Fibroblast of skin of right quadriceps (primary cell): Measurements from ENCODE around the gene UXT.
"Not testable (repeated sequence)": the region's sequence is repeated elsewhere in the genome, so short reads cannot be mapped to it uniquely, and the experiment has no call there.

Experiments used
- DNase-seq: peaks from one replicate; pipeline ENCODE4 v3.0.0-alpha.2; 2013

UXT gene, protein sequence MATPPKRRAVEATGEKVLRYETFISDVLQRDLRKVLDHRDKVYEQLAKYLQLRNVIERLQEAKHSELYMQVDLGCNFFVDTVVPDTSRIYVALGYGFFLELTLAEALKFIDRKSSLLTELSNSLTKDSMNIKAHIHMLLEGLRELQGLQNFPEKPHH

DNA sequence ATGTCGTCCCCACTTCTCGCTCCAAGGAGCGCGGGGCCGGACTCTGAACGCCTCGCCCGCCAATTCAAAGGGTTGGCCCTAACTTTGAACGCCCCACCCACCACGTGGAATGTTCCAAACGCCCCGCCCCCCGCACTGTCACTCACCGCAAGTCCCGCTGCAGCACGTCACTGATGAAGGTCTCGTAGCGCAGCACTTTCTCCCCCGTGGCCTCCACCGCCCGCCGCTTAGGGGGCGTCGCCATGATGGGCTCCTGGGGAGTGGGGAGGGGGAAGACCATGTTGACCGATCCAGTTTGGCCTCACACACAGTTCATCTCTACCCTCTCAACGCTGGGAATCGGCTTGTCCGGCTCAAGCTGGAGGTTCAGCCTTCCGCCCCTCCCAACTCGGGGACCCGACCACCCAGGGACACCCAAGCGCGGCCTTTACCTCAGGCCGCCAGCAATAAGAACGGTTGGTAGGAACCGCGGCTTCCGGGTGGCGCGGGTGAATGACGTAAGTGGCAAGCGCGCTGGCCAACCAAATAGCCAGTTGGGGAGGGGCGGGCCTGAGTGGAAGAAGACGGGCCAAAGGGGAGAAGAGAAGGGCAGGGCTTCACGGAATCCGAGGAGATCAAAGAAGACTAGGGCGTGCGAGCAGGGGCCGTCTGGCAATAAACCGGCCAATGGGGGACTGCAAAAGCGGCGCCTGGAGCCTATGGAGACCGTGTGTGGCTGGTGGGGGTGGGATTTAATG is at the start of gene UXT:
Gene UXT (minus strand): TSS at position 497 of the 737 bp plus-strand sequence. CDS start 253 bp downstream, at position 244.
- peak; percentile 97 for DNase-seq

DNA sequence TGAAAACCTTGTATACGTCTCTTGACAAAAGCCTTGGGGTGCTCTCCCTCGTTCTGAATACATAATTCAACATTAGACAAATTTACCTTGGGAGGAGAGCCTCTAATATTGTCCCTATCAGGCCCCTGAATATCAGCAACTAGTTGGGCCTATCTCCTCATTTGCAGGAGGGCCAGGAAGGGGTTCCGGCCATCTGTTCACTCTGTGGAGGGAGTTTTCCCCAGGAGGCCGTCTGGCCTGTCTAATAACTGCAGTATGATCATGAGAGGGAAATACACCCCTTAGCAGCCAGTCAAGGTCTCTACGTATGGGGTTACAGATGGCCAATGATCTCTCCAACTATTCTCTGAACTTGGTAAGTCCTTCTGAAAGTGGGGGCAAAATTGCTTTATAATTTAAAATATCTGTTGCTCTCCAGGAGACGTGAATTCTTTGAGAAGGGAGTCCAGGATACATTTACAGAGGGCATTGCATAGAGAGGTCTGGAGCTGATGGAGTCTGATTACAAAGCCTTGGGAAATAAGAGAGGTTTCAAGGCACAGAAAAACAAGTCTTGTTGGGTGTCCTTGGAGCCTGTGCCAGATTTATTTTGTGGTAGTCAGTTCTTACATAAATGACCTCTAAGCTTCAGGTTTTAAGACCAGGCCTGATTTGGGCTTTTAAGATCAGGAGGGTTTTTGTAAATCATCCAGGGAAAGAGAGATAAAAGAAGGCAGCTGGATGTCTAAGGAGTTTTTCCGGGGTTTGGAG is 48.2 kb upstream of the UXT start:
- DNase-seq, result no peak

DNA sequence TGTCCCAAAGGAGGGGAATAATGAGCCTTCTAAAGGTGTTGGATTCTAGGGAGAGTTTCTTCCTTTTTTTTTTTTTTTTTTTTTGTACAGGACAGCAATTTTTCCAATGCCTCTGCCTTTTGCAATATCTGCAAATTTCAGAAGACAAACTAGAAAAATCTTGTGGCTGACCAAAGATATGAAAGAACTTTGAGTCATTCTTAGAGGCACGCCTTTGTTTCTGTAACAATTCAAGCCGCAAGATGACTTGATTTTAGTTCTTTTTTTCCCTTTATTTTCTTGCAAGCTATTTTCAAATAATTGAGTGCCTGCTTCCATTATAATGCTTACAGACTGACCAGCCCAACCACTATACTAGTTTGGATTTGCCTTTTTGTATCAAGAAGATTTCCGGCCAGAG is 47.6 kb upstream of the UXT start:
- DNase-seq, result peak; percentile 10

DNA sequence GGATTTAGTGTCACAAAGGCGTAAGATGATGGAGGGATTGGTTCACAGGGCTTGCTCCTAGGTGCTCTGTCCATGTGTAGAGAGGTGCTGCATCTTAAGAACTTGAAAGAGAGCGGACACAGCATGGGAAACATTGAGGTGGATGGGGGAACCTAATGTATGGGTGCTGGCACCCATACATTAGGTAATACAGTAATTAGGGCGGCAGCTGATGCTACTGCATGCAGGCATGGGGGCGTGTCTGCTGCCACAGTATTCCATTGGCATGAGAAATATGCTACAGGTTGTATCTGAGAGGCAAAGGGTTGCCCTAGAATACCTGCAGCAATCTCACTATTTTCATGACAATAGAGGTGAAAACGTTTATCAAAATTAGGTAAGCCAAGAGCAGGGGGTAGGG is 45.8 kb upstream of the UXT start:
- no peak for DNase-seq

DNA sequence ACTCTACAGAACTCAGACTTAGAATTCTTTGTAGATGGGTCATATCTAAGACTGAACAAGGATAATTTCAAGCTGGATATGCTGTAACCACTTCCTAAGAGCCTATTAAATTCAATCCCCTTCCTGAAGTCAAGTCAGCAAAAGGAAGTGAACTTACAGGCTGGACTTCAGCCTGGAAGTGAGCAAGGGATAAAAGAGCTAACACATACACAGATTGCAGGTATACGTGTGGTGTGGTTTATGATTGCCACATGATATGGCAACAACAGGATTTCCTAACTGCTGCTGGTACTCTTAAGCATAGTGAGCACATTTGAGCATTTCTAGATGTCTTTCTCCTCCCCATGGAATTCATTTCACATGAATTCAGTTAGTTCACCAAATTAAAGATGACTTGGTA is 38.2 kb upstream of the UXT start:
- no peak for DNase-seq

DNA sequence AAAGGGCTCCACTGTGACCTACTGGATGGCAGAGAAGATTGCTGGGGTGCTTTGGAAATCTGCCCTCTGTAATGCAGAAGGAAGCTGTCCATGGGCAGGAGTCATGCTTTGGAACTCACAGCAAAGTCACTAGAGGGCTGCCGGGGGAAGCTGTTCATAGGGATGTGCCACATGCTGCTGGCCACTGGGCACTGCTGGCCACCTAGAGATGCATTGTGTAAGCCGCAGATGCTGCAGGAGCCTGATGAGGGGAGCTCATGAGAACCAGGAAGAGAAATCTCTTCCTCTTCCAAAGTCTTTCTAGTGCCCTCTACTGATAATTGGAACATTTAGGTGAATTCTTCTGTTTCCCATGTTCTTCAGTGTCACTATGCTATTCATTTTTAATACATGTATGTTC is 31.2 kb upstream of the UXT start:
- peak; percentile 1 for DNase-seq

DNA sequence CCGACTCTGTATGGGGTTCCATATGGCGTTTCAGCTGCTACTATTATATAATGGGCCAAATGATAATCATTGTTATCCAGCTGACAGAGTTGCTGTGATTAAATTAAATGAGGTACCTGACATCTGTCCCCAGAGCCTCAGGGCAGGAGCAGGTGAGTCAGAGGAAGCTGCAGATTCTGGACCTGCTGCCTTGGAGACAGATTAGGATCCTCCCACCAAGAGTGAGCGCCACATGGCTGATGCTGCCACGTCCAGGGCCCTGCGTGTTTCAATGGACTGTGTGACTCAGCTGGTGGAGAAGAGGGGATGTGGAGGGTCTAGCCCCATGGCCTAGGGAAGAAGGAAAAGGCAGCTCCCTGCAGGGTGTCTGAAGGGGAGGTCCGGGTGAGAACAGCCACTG is 28.3 kb upstream of the UXT start:
- no peak for DNase-seq

DNA sequence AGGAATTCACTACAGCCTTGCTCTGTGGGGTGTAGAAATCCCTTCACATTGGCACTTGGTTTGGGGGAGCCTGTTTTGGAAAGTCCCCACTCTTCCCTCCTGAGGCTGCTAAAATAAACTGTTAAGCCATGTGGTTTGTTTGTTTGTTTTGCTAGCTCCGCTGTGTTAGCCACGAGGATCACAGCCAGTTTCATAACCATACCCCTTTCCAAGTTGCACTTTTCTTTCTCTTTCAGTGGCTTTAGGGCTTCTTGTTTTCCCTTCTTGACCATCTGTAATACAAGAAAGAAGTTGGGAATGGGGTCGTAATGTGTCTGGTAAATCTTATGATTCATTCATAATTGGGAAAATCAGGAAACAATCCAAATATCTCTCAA is 24.8 kb upstream of the UXT start:
- no peak for DNase-seq

DNA sequence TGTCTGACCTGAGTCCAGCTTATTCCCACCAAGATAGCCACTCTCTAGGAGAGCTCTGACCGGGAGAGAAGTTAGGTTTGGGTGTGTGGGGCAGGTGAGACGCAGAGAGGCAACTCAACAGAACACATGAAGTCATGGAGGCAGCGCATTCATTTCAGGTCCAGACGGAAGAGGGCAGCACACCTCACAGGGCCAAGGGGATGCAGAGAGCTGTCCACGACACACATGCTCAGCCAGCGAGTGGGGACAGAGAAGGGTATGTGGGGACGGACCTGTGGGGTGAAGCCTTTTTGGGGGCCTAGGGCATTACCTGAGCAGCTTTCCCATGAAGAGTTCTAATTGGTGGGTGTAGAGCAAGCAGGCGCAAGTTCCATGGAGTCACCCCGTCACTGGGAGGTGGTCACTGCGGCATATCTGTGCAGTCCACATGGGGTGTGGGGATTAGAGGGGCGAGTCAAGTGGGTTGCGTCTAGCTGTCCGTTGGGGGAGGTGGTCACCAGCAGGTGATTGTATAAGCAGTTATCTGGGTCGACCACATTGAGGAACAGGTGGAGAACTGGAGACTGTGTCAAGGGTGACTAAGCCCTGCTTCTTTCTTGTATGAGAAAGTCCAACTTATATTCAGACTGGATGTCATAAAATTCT is 24.3 kb upstream of the UXT start:
- no peak for DNase-seq

DNA sequence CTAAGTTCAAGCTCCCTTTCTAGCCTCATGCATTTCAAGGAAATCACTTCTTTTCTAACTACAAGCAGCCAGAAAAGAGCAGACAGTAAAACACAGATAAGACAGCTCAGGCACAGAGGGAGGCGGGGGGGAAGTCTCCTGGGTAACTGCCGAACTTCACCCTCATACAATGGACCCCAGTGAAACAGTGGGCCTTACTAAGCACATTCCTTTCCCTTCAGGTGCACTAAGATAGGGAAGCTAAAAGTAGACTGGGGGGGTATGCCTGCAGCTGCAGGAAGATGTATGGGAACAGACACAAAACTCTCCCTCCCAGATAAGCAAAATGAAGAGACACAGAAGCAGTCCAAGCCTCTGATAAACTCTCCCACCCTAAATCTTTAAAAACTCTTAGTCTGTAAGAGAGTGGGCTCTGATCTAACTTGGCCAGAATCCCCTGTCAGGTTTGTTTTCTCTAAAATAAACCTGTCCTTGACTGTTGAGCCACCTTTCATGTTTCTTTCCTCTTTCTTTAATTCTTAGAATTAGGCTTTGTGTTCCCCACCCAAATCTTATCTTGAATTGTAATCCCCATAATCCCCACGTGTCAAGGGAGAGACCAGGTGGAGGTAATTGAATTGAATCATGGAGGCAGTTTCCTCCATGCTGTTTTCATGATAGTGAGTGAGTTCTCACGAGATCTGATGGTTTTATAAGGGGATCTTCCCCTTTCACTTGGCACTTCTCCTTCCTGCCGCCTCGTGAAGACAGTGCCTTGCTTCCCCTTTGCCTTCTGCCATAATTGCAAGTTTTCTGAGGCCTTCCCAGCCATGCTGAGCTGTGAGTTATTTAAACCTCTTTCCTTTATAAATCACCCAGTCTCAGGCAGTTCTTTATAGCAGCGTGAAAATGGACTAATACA is 17.2 kb upstream of the UXT start:
- not testable (repeated sequence) for DNase-seq

DNA sequence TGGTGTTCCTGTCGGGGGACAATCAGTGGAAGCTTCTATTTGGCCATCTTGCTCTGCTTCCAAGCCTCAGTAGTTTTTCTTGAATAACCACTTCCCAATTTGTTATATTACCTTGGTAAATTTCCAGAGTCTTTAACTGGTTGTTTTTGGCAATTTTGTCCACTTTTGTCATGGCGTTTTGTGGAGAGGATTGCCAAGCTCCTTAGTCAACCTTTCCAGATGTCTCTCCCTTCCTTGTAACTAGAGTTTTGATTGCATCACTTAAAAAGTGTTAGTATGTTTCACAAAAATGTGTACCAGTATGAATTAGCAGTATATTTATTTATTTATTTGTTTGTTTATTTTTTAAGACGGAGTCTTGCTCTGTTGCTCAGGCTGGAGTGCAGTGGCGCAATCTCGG is 15.8 kb upstream of the UXT start:
- DNase-seq, result no peak

DNA sequence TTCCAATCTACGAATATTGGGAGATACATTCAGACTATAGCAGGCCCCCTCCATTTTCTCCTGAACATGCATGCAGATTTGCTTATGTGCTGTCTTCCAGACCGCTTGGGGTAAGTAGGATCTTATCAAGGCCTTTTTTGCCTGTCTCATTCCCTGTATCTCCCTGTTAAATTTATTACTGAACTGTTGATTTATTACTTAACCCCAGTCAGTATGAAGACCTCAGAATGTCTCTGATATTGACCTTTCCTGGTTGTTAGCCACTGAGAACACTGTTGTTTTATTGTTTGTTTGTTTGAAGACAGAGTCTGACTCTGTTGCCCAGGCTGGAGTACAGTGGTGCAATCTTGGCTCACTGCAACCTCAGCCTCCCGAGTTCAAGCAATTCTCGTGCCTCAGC is 6.8 kb upstream of the UXT start:
- not testable (repeated sequence) for DNase-seq

DNA sequence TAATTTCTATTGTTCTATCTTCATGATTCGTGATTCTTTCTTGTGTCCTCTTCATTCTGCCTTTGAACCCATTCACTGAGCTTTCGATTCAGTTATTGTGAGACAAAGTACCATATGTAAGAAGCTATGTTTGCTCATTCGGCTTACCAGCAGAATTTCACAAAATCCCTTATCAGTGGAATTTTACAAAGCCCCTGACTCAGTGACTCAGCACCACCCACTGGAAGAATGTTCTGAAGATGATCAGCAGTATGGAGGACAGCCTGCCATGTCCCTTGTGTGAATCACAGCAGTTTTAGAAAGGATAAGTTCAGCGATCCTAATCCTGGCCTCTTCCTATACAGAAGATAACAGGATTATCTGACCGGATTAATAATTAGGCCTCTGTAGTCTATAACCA is 5.8 kb upstream of the UXT start:
- DNase-seq, result no peak

DNA sequence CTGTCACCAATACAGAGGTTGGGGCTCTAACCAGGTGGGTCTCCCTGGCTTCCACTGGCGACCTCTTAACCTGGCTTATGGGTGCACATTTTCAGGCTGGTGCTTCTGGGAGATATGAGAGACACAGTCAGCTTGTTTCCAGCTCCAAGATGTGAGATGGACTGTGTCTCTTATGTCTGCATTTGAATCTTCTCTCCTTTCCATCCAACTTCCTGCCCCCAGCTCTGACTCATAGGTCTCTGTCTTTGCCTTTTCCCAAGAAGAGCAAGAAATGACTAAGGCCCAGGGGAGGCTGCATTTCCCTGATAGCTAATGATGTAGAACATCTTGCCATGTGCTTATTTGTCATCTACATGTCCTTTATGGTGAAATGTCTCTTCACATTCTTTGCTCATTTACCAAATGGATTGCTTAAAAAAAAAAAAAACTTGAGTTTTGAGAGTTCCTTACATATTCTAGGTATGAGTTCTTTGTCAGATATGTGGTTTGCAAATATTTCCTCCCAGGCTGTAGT is 3.2 kb upstream of the UXT start:
- DNase-seq, result peak; percentile 96

DNA sequence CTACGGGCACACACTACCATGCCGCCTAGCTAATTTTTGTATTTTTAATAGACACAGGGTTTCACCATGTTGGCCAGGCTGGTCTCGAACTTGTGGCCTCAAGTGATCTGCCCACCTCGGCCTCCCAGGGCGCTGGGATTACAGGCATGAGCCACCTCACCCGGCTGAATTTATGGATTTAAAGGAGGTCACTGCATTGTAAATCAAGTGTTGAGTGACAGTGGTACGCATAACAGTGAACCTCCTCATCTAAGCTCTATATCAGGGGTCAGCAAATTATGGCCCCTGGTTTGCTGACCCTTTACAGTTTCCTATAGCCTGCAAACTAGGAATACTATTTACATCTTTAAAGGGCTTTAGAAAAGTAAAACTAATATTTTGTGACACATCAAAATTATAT is 2.6 kb upstream of the UXT start:
- no peak for DNase-seq

DNA sequence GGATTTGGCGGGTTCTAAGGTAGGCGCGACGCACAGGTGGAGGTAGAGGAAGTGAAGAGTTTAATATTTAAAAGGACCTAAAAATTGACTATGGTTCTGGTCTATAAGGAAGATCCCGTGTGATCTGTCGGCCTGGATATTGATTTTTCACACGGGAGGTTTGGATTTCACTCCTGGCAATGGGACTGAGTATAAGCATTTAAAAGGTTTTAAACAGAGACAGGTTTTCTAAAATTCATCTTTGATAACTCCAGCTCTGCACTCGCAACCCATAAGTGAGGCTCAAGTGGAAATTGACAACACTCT is 394 bp upstream of the UXT start:
- no peak for DNase-seq

DNA sequence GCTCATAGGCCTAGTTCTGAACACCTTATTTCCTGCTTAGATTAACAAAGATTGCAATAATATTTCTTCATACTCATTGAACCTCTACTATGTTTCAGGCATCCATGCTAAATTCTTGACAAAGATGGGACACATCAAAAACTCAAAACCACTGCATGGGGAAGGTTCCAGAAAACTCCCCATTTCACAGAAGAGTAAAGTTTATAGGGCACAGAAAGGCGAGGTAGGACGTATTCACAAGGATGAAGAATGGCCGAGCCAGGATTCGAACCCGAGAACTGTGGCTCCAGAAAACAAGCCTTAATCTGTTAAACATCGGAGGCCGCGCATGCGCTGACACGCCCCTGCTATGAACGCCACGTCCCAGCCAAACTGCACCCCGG is 688 bp downstream of the UXT start:
- no peak for DNase-seq

DNA sequence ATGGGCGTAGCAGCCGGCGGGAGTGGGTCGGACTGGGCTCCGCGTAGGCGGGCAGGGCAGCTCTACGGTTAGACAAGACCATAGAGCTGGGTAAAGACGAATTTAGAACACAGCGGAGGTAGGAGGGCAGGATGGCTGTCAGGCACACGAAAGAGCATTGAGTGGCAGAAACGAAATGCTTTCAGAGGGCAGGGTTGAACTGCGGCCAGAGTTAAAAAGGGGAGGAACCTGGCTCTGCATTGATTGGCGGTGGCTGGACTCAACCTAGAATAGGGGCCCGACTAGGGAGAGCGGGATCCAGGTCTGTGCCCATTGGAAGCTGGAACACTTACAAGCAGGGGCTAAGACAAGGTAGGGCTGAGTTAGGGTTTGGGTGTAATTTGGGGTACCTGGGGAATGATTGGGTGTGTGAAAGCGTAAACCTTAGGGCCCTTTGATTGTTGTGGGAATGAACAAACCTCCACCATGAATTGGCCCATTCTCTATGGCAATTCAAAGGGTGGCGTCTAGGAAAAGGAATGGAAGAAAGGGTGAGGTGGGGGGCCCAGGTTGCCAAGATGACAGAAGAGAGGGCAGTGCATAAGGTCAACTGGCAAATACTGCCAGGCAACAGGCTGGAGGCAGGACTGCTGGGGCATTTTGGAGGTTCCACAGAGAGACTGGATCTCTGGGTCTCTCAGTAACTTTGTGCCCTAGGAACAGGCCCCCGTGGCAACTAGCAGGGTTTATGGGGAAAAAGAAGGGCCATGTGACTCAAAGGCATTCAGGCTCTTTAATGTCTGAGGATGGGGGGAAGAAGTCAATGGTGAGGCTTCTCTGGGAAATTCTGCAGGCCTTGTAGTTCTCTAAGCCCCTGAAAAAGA is 7.7 kb downstream of the UXT start:
- no peak for DNase-seq

DNA sequence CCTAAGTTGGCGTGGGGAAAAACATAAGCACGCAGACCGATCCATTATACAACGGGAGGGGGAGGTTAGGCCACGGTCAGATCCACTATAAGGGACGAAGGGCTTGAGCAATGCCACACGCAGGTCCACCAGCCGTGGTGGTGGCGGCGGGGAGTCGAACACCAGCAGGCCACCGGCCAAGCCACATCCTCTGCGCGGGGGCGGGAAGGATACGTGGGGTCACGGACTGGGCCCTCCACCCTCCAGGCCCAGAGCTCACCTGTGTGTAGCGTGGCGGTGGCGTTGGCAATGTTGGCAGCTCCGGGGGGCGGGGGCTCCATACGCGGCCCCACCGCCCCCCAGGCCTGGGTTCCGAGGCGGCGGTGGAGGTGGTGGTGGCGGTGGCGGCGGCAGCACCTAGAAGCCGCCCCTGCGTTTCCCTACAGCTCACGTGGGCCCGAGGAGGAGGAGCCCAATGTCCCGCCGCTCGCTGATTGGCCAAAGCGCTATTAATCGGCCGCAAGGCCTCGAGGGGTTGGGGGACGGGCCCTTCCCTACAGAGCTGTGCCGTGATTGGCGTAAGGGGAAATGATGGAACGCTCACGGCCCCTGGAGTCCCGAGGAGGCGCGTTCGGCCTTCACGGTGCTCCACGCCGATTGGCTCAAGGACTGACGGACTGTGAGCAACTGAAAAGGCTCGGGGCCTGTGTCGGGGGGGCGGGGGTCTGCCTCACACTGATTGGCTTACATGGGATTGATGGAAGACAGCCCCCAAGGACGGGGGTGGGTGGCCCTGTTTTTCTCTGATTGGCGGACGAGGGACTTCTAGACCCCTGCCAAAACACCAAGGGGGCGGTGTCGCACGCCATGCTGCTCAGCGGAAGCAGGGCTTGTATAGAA is 8.6 kb downstream of the UXT start, which contains the start of gene ELK1:
Gene ELK1 (minus strand): TSS at position 400 of the 879 bp plus-strand sequence. CDS start 9,122 bp downstream, outside the sequence.
- DNase-seq, result peak; percentile 99

DNA sequence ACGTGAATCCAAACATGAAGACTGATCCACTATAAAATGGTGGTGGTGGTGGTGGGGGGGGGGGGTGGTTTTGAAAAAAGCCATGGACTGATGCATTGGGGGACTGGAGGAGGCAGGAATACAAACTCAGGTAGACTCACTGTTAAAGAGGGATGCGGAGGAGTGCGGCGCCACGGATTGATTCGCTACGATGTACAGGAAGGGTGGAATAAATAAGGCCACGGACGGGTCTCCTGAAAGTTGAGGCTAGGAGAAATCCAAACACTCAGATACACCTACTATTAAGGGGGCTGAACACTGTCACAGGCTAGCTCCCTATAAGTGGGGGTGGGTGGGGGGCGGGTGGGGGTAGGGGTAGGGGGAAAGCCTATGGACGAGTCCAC is 9.2 kb downstream of the UXT start:
- no peak for DNase-seq

DNA sequence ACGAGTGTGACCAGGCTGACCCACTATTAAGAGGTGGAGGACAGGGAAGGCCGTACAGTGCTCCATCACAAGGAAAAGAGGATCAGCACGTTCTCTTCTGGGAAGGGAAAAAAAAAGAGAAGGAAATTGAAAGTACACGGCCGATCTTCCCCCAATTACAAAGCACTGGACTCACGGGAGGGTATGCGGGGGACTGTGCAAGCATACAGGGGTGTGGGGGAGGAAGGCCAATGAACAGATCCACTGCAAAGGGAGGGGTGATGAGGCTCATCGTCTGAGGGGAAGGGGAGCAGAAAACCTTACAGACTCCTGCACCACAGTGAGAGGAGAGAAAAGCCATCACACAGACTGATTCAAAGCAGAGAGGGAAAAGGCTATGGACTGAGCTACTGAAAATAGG is 9.7 kb downstream of the UXT start:
- no peak for DNase-seq
